Measurements from ENCODE around the gene RPL13A.

Gene RPL13A

GRCh38 chr19:49461656-49462055 is 25.8 kb upstream of the RPL13A start:
- Histone ChIP-seq H3K27me3 (replicated peaks) (no peaks in the 10 kb centered on the region), H3K27ac (no peak overlapping the region), H3K36me3 (replicated peaks) (peaks cover 3% of the 10 kb centered on the region), H3K4me3 (ENCODE audit: low read depth, low read length) (no peak overlapping the region)
- in situ Hi-C loops (cut with HindIII; ENCODE audit: low pct_ligation_motif_present, low sequenced_read_pairs): no loop called here
- TF ChIP-seq, protein P1, sequence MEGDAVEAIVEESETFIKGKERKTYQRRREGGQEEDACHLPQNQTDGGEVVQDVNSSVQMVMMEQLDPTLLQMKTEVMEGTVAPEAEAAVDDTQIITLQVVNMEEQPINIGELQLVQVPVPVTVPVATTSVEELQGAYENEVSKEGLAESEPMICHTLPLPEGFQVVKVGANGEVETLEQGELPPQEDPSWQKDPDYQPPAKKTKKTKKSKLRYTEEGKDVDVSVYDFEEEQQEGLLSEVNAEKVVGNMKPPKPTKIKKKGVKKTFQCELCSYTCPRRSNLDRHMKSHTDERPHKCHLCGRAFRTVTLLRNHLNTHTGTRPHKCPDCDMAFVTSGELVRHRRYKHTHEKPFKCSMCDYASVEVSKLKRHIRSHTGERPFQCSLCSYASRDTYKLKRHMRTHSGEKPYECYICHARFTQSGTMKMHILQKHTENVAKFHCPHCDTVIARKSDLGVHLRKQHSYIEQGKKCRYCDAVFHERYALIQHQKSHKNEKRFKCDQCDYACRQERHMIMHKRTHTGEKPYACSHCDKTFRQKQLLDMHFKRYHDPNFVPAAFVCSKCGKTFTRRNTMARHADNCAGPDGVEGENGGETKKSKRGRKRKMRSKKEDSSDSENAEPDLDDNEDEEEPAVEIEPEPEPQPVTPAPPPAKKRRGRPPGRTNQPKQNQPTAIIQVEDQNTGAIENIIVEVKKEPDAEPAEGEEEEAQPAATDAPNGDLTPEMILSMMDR (IDR thresholded peaks at IDR 0.05; ENCODE audit: low read depth, low read length, missing control alignments): no peak
- DNase-seq: no peak

GRCh38 chr19:49462492-49462891 is 24.9 kb upstream of the RPL13A start:
- in situ Hi-C loops (cut with HindIII; ENCODE audit: low pct_ligation_motif_present, low sequenced_read_pairs): no loop called here
- Histone ChIP-seq H3K27me3 (replicated peaks) (no peaks in the 10 kb centered on the region), H3K27ac (no peak overlapping the region), H3K4me3 (ENCODE audit: low read depth, low read length) (no peak overlapping the region), H3K36me3 (replicated peaks) (peaks cover 3% of the 10 kb centered on the region)
- TF ChIP-seq, protein P1 (IDR thresholded peaks at IDR 0.05; ENCODE audit: low read depth, low read length, missing control alignments): no peak
- no peak for DNase-seq

DNA sequence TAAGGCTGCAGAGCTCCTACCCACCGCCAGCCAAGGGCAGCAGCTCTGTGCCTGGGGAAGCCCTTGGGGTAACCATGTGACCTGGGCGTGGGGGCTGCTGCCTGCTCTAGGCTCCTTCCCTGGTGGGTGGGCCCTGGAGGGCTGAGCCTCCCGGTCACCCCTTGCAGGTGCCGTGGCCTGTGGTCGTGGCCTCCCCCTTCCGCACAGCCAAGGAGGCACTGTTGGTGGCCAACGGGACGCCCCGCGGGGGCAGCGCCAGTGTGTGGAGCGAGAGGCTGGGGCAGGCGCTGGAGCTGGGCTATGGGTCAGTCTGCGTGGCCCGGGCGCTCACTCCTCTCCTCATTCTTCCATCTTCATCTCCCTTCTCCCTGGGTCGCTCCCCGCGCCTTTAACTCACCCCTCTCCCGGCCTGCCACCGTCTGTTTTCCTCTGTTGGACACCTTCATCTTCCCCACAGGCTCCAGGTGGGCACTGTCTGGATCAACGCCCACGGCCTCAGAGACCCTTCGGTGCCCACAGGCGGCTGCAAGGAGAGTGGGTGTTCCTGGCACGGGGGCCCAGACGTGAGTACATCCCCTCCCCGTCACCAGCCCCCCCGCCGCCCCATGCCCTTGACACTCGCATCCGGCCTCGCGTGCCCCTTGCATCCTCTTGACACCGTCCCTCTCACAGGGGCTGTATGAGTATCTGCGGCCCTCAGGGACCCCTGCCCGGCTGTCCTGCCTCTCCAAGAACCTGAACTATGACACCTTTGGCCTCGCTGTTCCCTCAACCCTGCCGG is 23.3 kb upstream of the RPL13A start:
- Histone ChIP-seq H3K27me3 (replicated peaks) (no peaks in the 10 kb centered on the region), H3K4me3 (ENCODE audit: low read depth, low read length) (no peak overlapping the region), H3K36me3 (replicated peaks) (peaks cover 6% of the 10 kb centered on the region), H3K27ac (no peak overlapping the region)
- in situ Hi-C loops (cut with HindIII; ENCODE audit: low pct_ligation_motif_present, low sequenced_read_pairs): no loop called here
- TF ChIP-seq, protein P1 (IDR thresholded peaks at IDR 0.05; ENCODE audit: low read depth, low read length, missing control alignments): no peak
- DNase-seq: no peak

GRCh38 chr19:49465371-49465770 is 22.0 kb upstream of the RPL13A start:
- in situ Hi-C loops (cut with HindIII; ENCODE audit: low pct_ligation_motif_present, low sequenced_read_pairs): no loop called here
- no peak overlapping the region for H3K4me3 ChIP-seq (ENCODE audit: low read depth, low read length)
- no peak for DNase-seq
- H3K27ac ChIP-seq: no peak overlapping the region
- TF ChIP-seq, protein P1 (IDR thresholded peaks at IDR 0.05; ENCODE audit: low read depth, low read length, missing control alignments): no peak
- no peaks in the 10 kb centered on the region for H3K27me3 ChIP-seq (replicated peaks)
- peaks cover 10% of the 10 kb centered on the region for H3K36me3 ChIP-seq (replicated peaks)

DNA sequence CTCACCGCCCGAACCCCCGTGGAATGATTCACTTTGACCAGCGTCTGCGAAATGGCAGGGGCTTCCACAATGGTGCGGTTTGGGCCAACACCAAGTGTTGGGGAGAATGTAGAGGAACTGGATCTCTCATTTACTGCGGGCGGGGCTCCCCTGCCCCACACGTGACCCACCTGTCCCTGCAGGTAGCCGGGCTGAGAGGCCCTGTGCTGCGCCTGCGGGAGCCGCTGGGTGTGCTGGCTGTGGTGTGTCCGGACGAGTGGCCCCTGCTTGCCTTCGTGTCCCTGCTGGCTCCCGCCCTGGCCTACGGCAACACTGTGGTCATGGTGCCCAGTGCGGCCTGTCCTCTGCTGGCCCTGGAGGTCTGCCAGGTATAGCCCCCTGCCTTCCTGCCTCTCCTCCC is 19.2 kb upstream of the RPL13A start:
- TF ChIP-seq, protein P1 (IDR thresholded peaks at IDR 0.05; ENCODE audit: low read depth, low read length, missing control alignments): no peak
- Histone ChIP-seq H3K27ac (no peak overlapping the region), H3K4me3 (ENCODE audit: low read depth, low read length) (no peak overlapping the region), H3K27me3 (replicated peaks) (no peaks in the 10 kb centered on the region), H3K36me3 (replicated peaks) (peaks cover 10% of the 10 kb centered on the region)
- in situ Hi-C loops (cut with HindIII; ENCODE audit: low pct_ligation_motif_present, low sequenced_read_pairs): no loop called here
- DNase-seq: no peak

All from brain microvascular endothelial cell (primary cell).